ENCODE measurements around the gene SMOC2. TPM values are rescaled to one million over a fixed set of nuclear protein-coding genes. Genes with fewer than 3 reads are reported as not detected.

The SMOC2 gene
- polyA plus RNA-seq, 1 donor from 2014 or later: 0.50 TPM

DNA sequence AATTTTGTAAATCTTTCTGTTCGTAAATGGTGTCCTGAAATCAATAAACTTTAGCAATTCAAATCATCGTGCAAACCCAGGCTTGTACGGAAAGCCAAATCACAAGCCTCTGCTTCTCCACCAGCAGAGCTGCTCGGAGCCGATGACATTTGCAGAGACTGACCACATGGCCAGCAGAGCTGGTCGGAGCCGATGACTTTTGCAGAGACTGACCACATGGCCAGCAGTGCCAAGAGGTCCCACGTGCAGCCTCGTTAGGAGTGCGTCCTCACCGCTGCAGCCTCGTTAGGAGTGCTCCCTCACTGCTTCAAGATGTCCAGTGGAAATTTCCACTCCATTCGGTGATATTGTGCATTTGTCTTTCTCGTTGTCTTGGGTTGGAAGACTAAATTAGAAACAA, 28.5 kb downstream of the SMOC2 start (continued):
- TF ChIP-seq RAD21 (conservative IDR thresholded peaks at IDR 0.05) (no peak), MXI1 (conservative IDR thresholded peaks at IDR 0.05; ENCODE audit: poor library complexity, severe bottlenecking) (no peak), POLR2AphosphoS5 (IDR thresholded peaks at IDR 0.05) (no peak)

- Histone ChIP-seq H3K4me3 (ENCODE audit: low read length) (no peak overlapping the region), H3K9me3 (ENCODE audit: low read length) (no peaks in the 10 kb centered on the region), H3K4me2 (ENCODE audit: low read length) (no peak overlapping the region), H3K9me2 (ENCODE audit: insufficient read depth, low read length) (no peaks in the 10 kb centered on the region), H3K79me2 (replicated peaks; ENCODE audit: insufficient read depth, low read length) (no peaks in the 10 kb centered on the region), H3K36me3 (ENCODE audit: insufficient read depth, low read length) (no peaks in the 10 kb centered on the region), H3F3A (ENCODE audit: insufficient read depth, low read length, poor library complexity, severe bottlenecking) (no peaks in the 10 kb centered on the region), H3K27ac (ENCODE audit: low read length) (no peak overlapping the region), H3K9ac (ENCODE audit: low read length) (no peak overlapping the region), H3K27me3 (ENCODE audit: insufficient read depth, low read depth, low read length) (no peaks in the 10 kb centered on the region), H4K20me1 (ENCODE audit: insufficient read depth) (no peaks in the 10 kb centered on the region), H2AFZ (ENCODE audit: low read depth, low read length) (no peak overlapping the region)
- no peak for TF ChIP-seq SMC3 (conservative IDR thresholded peaks at IDR 0.05; ENCODE audit: poor library complexity)
- TF ChIP-seq MXI1 (conservative IDR thresholded peaks at IDR 0.05; ENCODE audit: poor library complexity, severe bottlenecking): no peak
- TF ChIP-seq EZH2 (IDR thresholded peaks at IDR 0.05; ENCODE audit: borderline replicate concordance, insufficient read depth, low read length, poor library complexity, severe bottlenecking): no peak
- TF ChIP-seq, protein P1, sequence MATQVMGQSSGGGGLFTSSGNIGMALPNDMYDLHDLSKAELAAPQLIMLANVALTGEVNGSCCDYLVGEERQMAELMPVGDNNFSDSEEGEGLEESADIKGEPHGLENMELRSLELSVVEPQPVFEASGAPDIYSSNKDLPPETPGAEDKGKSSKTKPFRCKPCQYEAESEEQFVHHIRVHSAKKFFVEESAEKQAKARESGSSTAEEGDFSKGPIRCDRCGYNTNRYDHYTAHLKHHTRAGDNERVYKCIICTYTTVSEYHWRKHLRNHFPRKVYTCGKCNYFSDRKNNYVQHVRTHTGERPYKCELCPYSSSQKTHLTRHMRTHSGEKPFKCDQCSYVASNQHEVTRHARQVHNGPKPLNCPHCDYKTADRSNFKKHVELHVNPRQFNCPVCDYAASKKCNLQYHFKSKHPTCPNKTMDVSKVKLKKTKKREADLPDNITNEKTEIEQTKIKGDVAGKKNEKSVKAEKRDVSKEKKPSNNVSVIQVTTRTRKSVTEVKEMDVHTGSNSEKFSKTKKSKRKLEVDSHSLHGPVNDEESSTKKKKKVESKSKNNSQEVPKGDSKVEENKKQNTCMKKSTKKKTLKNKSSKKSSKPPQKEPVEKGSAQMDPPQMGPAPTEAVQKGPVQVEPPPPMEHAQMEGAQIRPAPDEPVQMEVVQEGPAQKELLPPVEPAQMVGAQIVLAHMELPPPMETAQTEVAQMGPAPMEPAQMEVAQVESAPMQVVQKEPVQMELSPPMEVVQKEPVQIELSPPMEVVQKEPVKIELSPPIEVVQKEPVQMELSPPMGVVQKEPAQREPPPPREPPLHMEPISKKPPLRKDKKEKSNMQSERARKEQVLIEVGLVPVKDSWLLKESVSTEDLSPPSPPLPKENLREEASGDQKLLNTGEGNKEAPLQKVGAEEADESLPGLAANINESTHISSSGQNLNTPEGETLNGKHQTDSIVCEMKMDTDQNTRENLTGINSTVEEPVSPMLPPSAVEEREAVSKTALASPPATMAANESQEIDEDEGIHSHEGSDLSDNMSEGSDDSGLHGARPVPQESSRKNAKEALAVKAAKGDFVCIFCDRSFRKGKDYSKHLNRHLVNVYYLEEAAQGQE (IDR thresholded peaks at IDR 0.05; ENCODE audit: borderline replicate concordance): no peak
- TF ChIP-seq POLR2AphosphoS5 (IDR thresholded peaks at IDR 0.05): no peak
- TF ChIP-seq, protein P2, sequence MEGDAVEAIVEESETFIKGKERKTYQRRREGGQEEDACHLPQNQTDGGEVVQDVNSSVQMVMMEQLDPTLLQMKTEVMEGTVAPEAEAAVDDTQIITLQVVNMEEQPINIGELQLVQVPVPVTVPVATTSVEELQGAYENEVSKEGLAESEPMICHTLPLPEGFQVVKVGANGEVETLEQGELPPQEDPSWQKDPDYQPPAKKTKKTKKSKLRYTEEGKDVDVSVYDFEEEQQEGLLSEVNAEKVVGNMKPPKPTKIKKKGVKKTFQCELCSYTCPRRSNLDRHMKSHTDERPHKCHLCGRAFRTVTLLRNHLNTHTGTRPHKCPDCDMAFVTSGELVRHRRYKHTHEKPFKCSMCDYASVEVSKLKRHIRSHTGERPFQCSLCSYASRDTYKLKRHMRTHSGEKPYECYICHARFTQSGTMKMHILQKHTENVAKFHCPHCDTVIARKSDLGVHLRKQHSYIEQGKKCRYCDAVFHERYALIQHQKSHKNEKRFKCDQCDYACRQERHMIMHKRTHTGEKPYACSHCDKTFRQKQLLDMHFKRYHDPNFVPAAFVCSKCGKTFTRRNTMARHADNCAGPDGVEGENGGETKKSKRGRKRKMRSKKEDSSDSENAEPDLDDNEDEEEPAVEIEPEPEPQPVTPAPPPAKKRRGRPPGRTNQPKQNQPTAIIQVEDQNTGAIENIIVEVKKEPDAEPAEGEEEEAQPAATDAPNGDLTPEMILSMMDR (IDR thresholded peaks at IDR 0.05; ENCODE audit: poor library complexity, severe bottlenecking): no peak
- no peak for TF ChIP-seq RAD21 (conservative IDR thresholded peaks at IDR 0.05)
- TF ChIP-seq EP300 (conservative IDR thresholded peaks at IDR 0.05; ENCODE audit: poor library complexity, severe bottlenecking): no peak
- no peak for TF ChIP-seq TAF1 (IDR thresholded peaks at IDR 0.05; ENCODE audit: low read depth)
Observed at GRCh38 chr6:168469926-168470325, 28.9 kb downstream of the SMOC2 start.

- no peaks in the 10 kb centered on the region for H3K9me3 ChIP-seq (ENCODE audit: low read length)
- no peak overlapping the region for H3K9ac ChIP-seq (ENCODE audit: low read length)
- no peaks in the 10 kb centered on the region for H3K79me2 ChIP-seq (replicated peaks; ENCODE audit: insufficient read depth, low read length)
- no peak overlapping the region for H3K4me3 ChIP-seq (ENCODE audit: low read length)
- H3F3A ChIP-seq (ENCODE audit: insufficient read depth, low read length, poor library complexity, severe bottlenecking): no peaks in the 10 kb centered on the region
- H3K27me3 ChIP-seq (ENCODE audit: insufficient read depth, low read depth, low read length): no peaks in the 10 kb centered on the region
- H3K27ac ChIP-seq (ENCODE audit: low read length): no peak overlapping the region
- H2AFZ ChIP-seq (ENCODE audit: low read depth, low read length): no peak overlapping the region
- H4K20me1 ChIP-seq (ENCODE audit: insufficient read depth): no peaks in the 10 kb centered on the region
- no peak overlapping the region for H3K4me2 ChIP-seq (ENCODE audit: low read length)
- H3K36me3 ChIP-seq (ENCODE audit: insufficient read depth, low read length): no peaks in the 10 kb centered on the region
- TF ChIP-seq POLR2AphosphoS5 (IDR thresholded peaks at IDR 0.05) (no peak), MXI1 (conservative IDR thresholded peaks at IDR 0.05; ENCODE audit: poor library complexity, severe bottlenecking) (no peak), SMC3 (conservative IDR thresholded peaks at IDR 0.05; ENCODE audit: poor library complexity) (no peak), EZH2 (IDR thresholded peaks at IDR 0.05; ENCODE audit: borderline replicate concordance, insufficient read depth, low read length, poor library complexity, severe bottlenecking) (no peak), RAD21 (conservative IDR thresholded peaks at IDR 0.05) (no peak), EP300 (conservative IDR thresholded peaks at IDR 0.05; ENCODE audit: poor library complexity, severe bottlenecking) (no peak), TAF1 (IDR thresholded peaks at IDR 0.05; ENCODE audit: low read depth) (no peak)
- TF ChIP-seq, protein P2 (IDR thresholded peaks at IDR 0.05; ENCODE audit: poor library complexity, severe bottlenecking): no peak
- TF ChIP-seq, protein P1 (IDR thresholded peaks at IDR 0.05; ENCODE audit: borderline replicate concordance): no peak
- no peaks in the 10 kb centered on the region for H3K9me2 ChIP-seq (ENCODE audit: insufficient read depth, low read length)
Observed at GRCh38 chr6:168472363-168472762, 31.4 kb downstream of the SMOC2 start.
